D721Med (cell line): Measurements from ENCODE around the gene CLSTN2.

Experiments
- DNase-seq: peaks from one replicate; pipeline ENCODE4 v3.0.0; 2011; ENCODE audit warnings: low spot score; ENCODE audit not compliant: insufficient read length
- FAIRE-seq: peaks from 2 replicates; lab custom pipeline; 2011; peaks lifted over from hg19 to GRCh38; lab: Jason Lieb, UNC
- TF ChIP-seq, protein P1 (sequence below): IDR thresholded peaks from 2 replicates; pipeline ENCODE4 v1.5.1; 2012; ENCODE audit warnings: mild to moderate bottlenecking, control low read depth; ENCODE audit not compliant: insufficient read depth; ENCODE audit errors: missing control alignments

CLSTN2 gene

DNA sequence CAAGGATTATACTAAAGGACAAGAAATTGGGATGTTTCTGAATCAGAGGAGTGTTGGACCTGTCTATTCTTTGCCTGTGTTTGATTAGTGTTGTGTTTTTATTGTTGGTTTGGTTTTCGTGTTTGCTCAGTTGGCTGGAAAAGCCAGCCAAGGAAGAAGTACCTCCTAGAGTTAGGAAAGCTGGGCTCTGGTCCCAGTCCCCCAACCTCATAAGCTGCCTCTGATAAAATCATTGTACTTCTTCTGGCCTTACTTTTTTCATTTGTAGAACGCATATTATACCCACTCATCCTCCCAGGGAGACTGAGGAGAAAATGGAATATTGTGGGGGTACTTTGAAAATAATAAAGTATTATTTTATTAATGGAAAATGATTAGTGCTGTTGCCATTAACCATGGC is 565.5 kb downstream of the CLSTN2 start:
- DNase-seq (no peak), FAIRE-seq (no peak)
- TF ChIP-seq, protein P1, sequence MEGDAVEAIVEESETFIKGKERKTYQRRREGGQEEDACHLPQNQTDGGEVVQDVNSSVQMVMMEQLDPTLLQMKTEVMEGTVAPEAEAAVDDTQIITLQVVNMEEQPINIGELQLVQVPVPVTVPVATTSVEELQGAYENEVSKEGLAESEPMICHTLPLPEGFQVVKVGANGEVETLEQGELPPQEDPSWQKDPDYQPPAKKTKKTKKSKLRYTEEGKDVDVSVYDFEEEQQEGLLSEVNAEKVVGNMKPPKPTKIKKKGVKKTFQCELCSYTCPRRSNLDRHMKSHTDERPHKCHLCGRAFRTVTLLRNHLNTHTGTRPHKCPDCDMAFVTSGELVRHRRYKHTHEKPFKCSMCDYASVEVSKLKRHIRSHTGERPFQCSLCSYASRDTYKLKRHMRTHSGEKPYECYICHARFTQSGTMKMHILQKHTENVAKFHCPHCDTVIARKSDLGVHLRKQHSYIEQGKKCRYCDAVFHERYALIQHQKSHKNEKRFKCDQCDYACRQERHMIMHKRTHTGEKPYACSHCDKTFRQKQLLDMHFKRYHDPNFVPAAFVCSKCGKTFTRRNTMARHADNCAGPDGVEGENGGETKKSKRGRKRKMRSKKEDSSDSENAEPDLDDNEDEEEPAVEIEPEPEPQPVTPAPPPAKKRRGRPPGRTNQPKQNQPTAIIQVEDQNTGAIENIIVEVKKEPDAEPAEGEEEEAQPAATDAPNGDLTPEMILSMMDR: no peak

DNA sequence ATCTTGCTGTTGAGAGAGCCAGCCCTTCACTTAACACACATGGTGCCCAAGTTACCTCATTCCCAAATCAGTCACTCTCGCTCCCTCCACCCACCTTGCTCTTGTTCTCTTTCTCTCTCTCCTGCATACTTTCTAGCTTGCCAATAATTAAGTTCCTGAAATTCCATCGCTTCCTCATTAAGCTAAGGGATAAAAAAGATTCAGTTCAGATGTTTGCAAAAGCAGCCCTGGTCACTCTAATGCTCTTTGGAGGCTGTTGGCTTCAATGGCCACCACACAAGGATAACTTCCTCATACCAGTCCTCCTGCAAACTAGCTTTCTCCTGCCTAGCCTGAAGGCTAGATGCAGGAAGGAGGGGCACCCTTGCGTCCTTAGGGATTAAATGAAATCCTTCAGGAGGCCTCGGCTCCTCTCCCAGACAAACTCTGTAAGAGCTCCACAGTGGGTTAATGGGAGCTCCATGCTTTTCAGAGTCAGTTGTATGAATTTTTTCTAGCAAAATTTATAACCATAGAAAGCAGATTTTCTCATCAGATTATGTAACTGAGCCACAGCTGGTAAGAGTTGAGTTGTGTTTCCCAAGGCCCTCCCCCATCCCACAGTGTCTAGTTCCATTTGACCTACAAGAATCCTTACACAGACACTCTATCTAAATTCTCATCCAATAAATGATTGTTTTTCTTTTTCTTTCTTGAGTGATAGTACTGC is 566.2 kb downstream of the CLSTN2 start:
- TF ChIP-seq, protein P1: no peak
- FAIRE-seq (no peak), DNase-seq (no peak)

DNA sequence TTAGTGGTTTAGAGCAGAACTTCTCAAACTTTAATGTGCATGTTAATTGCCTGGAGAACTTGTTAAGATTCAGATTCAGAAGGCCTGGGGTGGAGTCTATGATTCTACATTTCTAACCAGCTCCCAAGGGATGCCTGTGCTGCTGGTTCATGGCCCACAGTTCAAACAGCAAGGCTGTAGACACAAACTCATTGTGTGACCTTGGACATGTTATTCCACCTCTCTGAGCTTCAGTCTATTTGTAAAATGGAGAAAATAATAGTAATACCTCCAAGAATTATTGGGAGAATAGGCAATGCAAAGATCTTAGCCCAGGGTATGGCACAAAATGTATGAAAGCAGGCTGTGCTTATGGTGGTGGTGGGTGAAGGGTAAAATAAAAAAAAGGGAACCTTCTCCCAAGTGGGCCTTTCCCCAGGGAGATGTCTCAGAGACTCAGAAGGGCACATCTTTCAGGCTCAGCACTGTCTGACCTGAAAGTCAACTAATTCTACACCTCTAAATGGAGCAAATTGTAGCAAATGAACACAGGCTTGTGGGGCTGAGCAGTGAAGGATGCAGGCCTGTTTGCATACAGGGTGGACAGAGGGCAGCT is 566.9 kb downstream of the CLSTN2 start:
- FAIRE-seq (no peak), DNase-seq (no peak)
- TF ChIP-seq, protein P1: no peak

DNA sequence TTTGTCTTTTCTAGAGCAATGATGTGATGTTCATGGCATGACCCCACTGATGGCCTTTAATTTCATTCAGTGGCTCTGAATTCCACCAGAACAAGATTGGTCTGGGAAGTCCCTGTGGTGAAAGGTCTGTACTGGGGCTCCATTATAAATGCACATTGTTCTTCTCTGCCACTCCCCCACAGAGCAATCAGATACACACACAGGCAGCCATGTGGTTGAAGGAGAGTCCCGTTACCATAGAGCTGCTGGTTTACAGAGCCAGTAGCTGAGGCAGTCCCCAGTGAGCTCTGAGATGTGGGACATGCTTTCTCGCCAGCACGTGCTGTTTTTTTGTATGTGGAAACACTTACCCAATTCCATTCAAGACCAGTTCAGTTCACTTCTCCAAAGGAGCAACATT is 570.2 kb downstream of the CLSTN2 start:
- FAIRE-seq: no peak
- TF ChIP-seq, protein P1: no peak
- DNase-seq: no peak

DNA sequence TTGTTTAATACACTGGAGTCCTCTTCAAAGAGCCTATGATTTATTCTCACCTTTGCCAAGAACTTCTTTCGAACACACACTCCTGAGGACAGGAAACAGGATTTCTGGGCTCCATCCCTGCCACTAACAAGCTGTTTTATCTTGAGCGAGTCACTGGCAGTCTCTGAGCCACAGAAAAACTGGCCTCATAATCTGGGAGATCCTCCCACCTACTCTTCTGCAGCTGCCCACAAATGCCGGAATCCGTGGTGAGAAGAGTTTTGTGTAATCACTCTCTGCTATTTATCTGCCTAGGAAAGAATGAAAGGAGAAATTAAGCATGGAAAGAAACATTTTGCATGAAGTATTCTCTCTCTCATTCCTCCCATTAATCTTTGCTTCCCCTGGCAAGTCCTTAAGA is 570.9 kb downstream of the CLSTN2 start:
- no peak for DNase-seq
- TF ChIP-seq, protein P1: no peak
- no peak for FAIRE-seq

DNA sequence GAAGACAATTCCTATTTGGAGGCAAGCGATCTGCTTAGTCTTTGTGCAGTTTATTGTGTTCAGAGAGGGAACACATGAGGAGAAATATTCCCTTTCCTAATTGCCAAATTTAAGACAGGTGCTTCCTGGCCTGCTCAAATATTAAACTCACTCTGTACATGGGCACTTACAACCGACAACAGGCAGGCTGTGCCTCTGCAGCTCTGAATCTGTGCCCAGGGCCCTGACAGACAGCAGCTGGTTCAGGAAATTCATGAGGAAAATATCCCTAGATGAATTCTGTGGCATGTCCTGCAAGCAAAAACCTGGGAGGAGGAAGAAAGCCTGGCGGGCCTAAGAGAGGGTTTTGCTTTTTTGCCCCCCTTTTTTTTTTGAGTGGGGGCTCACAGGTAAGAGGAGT is 573.6 kb downstream of the CLSTN2 start:
- no peak for DNase-seq
- TF ChIP-seq, protein P1: no peak
- FAIRE-seq: no peak

DNA sequence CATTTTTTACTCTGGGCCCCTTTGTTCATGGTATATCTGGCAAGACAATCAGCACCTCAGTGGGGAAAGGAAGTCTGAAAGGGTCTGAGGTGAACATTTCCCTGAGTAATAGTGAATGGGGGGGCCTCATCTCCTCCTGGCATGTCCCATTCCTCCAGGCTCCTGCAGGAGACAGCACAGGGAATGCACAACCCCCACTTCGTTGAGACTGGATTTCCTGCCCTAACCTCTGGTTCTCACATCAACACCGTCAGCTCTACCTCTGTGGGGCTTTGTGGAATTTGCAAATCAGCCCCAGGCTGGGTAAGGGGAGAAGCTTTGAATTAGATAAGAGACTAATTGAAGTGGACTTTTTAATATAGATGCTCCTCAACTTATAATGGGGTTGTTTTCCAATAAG is 574.5 kb downstream of the CLSTN2 start:
- DNase-seq: no peak
- FAIRE-seq: no peak
- TF ChIP-seq, protein P1: no peak
